ENCODE measurements around the gene CNN3.

DNA sequence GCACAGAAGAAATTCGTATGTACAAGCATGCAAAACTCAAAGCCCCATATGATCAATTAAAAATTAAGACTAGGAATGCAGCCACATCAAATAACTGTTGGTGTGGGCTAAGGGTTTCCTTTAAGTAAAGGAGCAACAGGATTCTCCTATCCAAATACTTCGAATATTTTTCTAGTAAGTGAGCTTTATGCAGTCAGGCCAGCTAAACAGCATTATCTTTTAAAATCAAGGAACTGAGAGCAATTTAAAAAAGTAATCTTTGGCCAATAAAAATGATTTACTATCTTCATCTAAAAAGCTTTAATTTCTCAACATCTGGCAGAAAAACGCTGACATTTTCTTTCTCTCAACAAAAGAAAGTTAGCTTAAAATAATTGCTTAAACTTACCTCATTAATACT is 19.8 kb downstream of the CNN3 start:
- TF ChIP-seq, protein P1, sequence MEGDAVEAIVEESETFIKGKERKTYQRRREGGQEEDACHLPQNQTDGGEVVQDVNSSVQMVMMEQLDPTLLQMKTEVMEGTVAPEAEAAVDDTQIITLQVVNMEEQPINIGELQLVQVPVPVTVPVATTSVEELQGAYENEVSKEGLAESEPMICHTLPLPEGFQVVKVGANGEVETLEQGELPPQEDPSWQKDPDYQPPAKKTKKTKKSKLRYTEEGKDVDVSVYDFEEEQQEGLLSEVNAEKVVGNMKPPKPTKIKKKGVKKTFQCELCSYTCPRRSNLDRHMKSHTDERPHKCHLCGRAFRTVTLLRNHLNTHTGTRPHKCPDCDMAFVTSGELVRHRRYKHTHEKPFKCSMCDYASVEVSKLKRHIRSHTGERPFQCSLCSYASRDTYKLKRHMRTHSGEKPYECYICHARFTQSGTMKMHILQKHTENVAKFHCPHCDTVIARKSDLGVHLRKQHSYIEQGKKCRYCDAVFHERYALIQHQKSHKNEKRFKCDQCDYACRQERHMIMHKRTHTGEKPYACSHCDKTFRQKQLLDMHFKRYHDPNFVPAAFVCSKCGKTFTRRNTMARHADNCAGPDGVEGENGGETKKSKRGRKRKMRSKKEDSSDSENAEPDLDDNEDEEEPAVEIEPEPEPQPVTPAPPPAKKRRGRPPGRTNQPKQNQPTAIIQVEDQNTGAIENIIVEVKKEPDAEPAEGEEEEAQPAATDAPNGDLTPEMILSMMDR (IDR thresholded peaks at IDR 0.05), result no peak
- no peak for TF ChIP-seq FOXJ3 (CRISPR knock-in tag; IDR thresholded peaks at IDR 0.05)
